Parathyroid adenoma (tissue), 2 donors: Measurements from ENCODE around the gene KRTAP6-2.

Source experiments
- H2AFZ ChIP-seq: fragments of 300-600 bp; sonication (generic); one replicate; pipeline ENCODE4 v1.7.0; 2017; ENCODE audit warnings: antibody characterized with exemption, mild to moderate bottlenecking
- H3K27ac ChIP-seq: fragments of 300-600 bp; sonication (generic); one replicate; pipeline ENCODE4 v1.7.0; 2017
- H3K27me3 ChIP-seq: fragments of 300-600 bp; sonication (generic); one replicate; pipeline ENCODE4 v1.7.0; 2017; ENCODE audit warnings: low read length; ENCODE audit not compliant: control insufficient read depth, insufficient read depth
- H3K36me3 ChIP-seq: fragments of 300-600 bp; sonication (generic); one replicate; pipeline ENCODE4 v1.7.0; 2017; ENCODE audit warnings: low read length; ENCODE audit not compliant: control insufficient read depth, insufficient read depth
- H3K4me1 ChIP-seq: fragments of 300-600 bp; sonication (generic); one replicate; pipeline ENCODE4 v1.7.0; 2017; ENCODE audit warnings: control low read depth
- H3K4me2 ChIP-seq: fragments of 300-600 bp; sonication (generic); one replicate; pipeline ENCODE4 v1.7.0; 2017; ENCODE audit warnings: low read length
- H3K4me3 ChIP-seq: fragments of 300-600 bp; sonication (generic); one replicate; pipeline ENCODE4 v1.7.0; 2017; ENCODE audit warnings: low read depth, low read length
- H3K79me2 ChIP-seq: fragments of 300-600 bp; sonication (generic); one replicate; pipeline ENCODE4 v1.7.0; 2017; ENCODE audit warnings: control low read depth
- H3K9ac ChIP-seq: fragments of 300-600 bp; sonication (generic); one replicate; pipeline ENCODE4 v1.7.0; 2017; ENCODE audit warnings: mild to moderate bottlenecking
- H3K9me3 ChIP-seq: fragments of 300-600 bp; sonication (generic); one replicate; pipeline ENCODE4 v1.7.0; 2017; ENCODE audit warnings: low read length; ENCODE audit not compliant: control insufficient read depth
- CTCF ChIP-seq: fragments of 300-600 bp; sonication (generic); IDR thresholded peaks from one replicate; pipeline ENCODE4 v1.7.0; 2017; ENCODE audit warnings: antibody characterized with exemption, mild to moderate bottlenecking
- donor health status: primary hyperparathyroidism.

Gene KRTAP6-2

GRCh38 chr21:30580132-30580531 is 18.6 kb downstream of the KRTAP6-2 start:
- Histone ChIP-seq H3K36me3 (no peaks in the 10 kb centered on the region), H3K4me3 (no peak overlapping the region), H3K4me2 (no peak overlapping the region), H3K9me3 (peaks cover 4% of the 10 kb centered on the region), H3K4me1 (no peaks in the 10 kb centered on the region), H3K79me2 (no peaks in the 10 kb centered on the region), H2AFZ (no peak overlapping the region), H3K9ac (no peak overlapping the region), H3K27me3 (no peaks in the 10 kb centered on the region), H3K27ac (no peak overlapping the region)
- TF ChIP-seq CTCF: no peak

GRCh38 chr21:30579346-30579745 is 19.4 kb downstream of the KRTAP6-2 start:
- Histone ChIP-seq H3K27me3 (no peaks in the 10 kb centered on the region), H3K79me2 (no peaks in the 10 kb centered on the region), H2AFZ (no peak overlapping the region), H3K4me3 (no peak overlapping the region), H3K9me3 (peaks cover 4% of the 10 kb centered on the region), H3K36me3 (no peaks in the 10 kb centered on the region), H3K9ac (no peak overlapping the region), H3K4me2 (no peak overlapping the region), H3K4me1 (no peaks in the 10 kb centered on the region), H3K27ac (no peak overlapping the region)
- TF ChIP-seq CTCF: no peak

GRCh38 chr21:30577766-30578165 is 20.9 kb downstream of the KRTAP6-2 start:
- no peaks in the 10 kb centered on the region for H3K27me3 ChIP-seq
- no peak overlapping the region for H3K4me2 ChIP-seq
- H3K27ac ChIP-seq: no peak overlapping the region
- no peaks in the 10 kb centered on the region for H3K36me3 ChIP-seq
- H3K9me3 ChIP-seq: no peaks in the 10 kb centered on the region
- H2AFZ ChIP-seq: no peak overlapping the region
- no peak overlapping the region for H3K4me3 ChIP-seq
- no peak for TF ChIP-seq CTCF
- H3K9ac ChIP-seq: no peak overlapping the region
- no peaks in the 10 kb centered on the region for H3K79me2 ChIP-seq
- H3K4me1 ChIP-seq: no peaks in the 10 kb centered on the region

- H3K9me3 ChIP-seq: no peaks in the 10 kb centered on the region
- H3K27ac ChIP-seq: no peak overlapping the region
- no peaks in the 10 kb centered on the region for H3K4me1 ChIP-seq
- no peaks in the 10 kb centered on the region for H3K27me3 ChIP-seq
- H3K36me3 ChIP-seq: no peaks in the 10 kb centered on the region
- no peaks in the 10 kb centered on the region for H3K79me2 ChIP-seq
- no peak overlapping the region for H2AFZ ChIP-seq
- H3K9ac ChIP-seq: no peak overlapping the region
- no peak overlapping the region for H3K4me2 ChIP-seq
- H3K4me3 ChIP-seq: no peak overlapping the region
- no peak for TF ChIP-seq CTCF
Measured at GRCh38 chr21:30567617-30568016, 31.1 kb downstream of the KRTAP6-2 start.

GRCh38 chr21:30563630-30564029 is 35.1 kb downstream of the KRTAP6-2 start:
- H3K27ac ChIP-seq: no peak overlapping the region
- no peaks in the 10 kb centered on the region for H3K4me1 ChIP-seq
- H3K9ac ChIP-seq: no peak overlapping the region
- H3K9me3 ChIP-seq: no peaks in the 10 kb centered on the region
- no peak overlapping the region for H3K4me3 ChIP-seq
- TF ChIP-seq CTCF: no peak
- no peaks in the 10 kb centered on the region for H3K79me2 ChIP-seq
- H3K27me3 ChIP-seq: no peaks in the 10 kb centered on the region
- no peak overlapping the region for H3K4me2 ChIP-seq
- no peak overlapping the region for H2AFZ ChIP-seq
- no peaks in the 10 kb centered on the region for H3K36me3 ChIP-seq
